ENCODE results near the gene LRSAM1. TPM values are rescaled to one million over a fixed set of nuclear protein-coding genes. Genes with fewer than 3 reads are reported as not detected.
A peak's percentile ranks its signal among the peaks of the same experiment; 100 is the strongest.

The LRSAM1 gene
- total RNA-seq, 1 donor from 2014 or later, result 27.5 TPM

GRCh38 chr9:127534250-127534906 lies 83.1 kb downstream of the LRSAM1 start:
- peaks cover 59% of the 10 kb centered on the region for H3K4me1 Mint-ChIP-seq (ENCODE audit: low read depth)
- TF ChIP-seq, protein P1, sequence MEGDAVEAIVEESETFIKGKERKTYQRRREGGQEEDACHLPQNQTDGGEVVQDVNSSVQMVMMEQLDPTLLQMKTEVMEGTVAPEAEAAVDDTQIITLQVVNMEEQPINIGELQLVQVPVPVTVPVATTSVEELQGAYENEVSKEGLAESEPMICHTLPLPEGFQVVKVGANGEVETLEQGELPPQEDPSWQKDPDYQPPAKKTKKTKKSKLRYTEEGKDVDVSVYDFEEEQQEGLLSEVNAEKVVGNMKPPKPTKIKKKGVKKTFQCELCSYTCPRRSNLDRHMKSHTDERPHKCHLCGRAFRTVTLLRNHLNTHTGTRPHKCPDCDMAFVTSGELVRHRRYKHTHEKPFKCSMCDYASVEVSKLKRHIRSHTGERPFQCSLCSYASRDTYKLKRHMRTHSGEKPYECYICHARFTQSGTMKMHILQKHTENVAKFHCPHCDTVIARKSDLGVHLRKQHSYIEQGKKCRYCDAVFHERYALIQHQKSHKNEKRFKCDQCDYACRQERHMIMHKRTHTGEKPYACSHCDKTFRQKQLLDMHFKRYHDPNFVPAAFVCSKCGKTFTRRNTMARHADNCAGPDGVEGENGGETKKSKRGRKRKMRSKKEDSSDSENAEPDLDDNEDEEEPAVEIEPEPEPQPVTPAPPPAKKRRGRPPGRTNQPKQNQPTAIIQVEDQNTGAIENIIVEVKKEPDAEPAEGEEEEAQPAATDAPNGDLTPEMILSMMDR (IDR thresholded peaks at IDR 0.05), result no peak
- DNase-seq (ENCODE audit: low spot score), result no peak
- no peaks in the 10 kb centered on the region for H3K9me3 Mint-ChIP-seq (ENCODE audit: low read depth)
- H3K27ac Mint-ChIP-seq (ENCODE audit: unreplicated experiment), result peak overlapping the region; percentile 50
- peaks cover 6% of the 10 kb centered on the region for H3K36me3 Mint-ChIP-seq (ENCODE audit: low read depth)
- no peak overlapping the region for H3K4me3 Mint-ChIP-seq (ENCODE audit: unreplicated experiment)
- no peaks in the 10 kb centered on the region for H3K27me3 Mint-ChIP-seq (ENCODE audit: low read depth)

DNA sequence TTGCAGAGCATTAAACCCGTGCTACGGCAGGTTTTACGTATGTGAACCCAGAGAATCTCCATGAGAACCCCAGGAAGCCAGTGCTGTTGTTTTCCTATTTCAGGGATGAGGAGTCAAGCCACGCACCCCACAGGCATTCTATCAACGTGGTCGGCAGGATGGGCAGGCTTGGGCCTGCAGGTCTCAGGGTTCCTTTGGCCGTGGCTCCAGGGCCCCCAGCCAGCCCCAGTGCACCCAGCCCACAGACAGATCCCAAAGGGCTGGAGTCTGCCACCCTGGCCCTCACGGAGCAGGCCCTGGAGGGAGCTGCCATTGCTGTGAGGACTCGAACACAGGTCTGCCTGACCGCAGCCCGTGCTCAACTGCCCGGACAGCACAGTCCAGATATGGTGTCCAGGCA lies 83.6 kb downstream of the LRSAM1 start:
- H3K27ac Mint-ChIP-seq (ENCODE audit: unreplicated experiment), result peak overlapping the region; percentile 74
- H3K36me3 Mint-ChIP-seq (ENCODE audit: low read depth), result peaks cover 4% of the 10 kb centered on the region
- DNase-seq (ENCODE audit: low spot score), result no peak
- TF ChIP-seq, protein P1 (IDR thresholded peaks at IDR 0.05), result no peak
- H3K9me3 Mint-ChIP-seq (ENCODE audit: low read depth), result no peaks in the 10 kb centered on the region
- H3K4me1 Mint-ChIP-seq (ENCODE audit: low read depth), result peaks cover 63% of the 10 kb centered on the region
- H3K27me3 Mint-ChIP-seq (ENCODE audit: low read depth), result no peaks in the 10 kb centered on the region
- no peak overlapping the region for H3K4me3 Mint-ChIP-seq (ENCODE audit: unreplicated experiment)

- no peak overlapping the region for H3K4me3 Mint-ChIP-seq (ENCODE audit: unreplicated experiment)
- peak overlapping the region; percentile 74 for H3K27ac Mint-ChIP-seq (ENCODE audit: unreplicated experiment)
- peaks cover 64% of the 10 kb centered on the region for H3K4me1 Mint-ChIP-seq (ENCODE audit: low read depth)
- no peaks in the 10 kb centered on the region for H3K9me3 Mint-ChIP-seq (ENCODE audit: low read depth)
- no peak for DNase-seq (ENCODE audit: low spot score)
- peaks cover 3% of the 10 kb centered on the region for H3K36me3 Mint-ChIP-seq (ENCODE audit: low read depth)
- no peaks in the 10 kb centered on the region for H3K27me3 Mint-ChIP-seq (ENCODE audit: low read depth)
- TF ChIP-seq, protein P1 (IDR thresholded peaks at IDR 0.05), result no peak
Observed at GRCh38 chr9:127535396-127535795, 84.1 kb downstream of the LRSAM1 start.

DNA sequence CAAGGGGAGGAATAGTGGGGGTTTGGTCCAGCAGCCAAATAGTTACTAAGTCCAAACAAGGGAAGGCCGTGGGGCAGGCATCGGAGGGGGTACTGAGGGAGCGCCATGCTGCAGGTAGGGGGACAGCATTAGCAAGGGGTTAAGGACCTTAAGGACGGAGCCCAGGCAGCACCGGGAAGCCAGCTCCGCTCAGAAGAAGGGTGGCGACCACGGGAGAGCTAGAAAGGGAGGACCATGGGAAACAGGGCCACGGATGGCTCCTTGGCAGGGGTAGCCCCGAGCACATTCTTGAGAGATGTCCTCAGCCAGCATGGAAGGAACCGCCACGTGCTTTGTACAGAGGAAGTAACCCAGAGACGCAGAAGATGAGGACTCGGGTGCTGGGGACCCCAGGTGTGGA lies 84.5 kb downstream of the LRSAM1 start:
- H3K36me3 Mint-ChIP-seq (ENCODE audit: low read depth), result no peaks in the 10 kb centered on the region
- DNase-seq (ENCODE audit: low spot score), result no peak
- H3K4me1 Mint-ChIP-seq (ENCODE audit: low read depth), result peaks cover 66% of the 10 kb centered on the region

DNA sequence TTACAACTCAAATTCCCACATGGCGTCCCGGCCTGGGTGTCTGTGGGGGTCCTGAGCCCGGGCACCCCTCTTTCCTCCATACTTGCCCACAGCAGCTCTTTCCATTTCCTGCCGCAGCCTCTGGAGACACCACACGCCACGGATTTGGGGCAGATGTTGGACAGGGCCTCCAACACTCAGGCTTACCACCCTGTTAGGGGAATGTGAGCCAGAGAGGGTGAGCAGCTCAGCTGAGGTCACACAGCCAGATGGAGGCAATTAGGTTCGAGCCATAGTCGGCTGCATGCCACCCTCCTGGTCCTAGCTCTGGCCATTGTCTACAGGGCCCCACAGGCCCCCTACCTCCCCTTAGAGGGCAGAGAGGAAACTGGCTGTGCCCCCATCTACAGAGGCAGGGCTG lies 85.2 kb downstream of the LRSAM1 start:
- no peaks in the 10 kb centered on the region for H3K9me3 Mint-ChIP-seq (ENCODE audit: low read depth)
- DNase-seq (ENCODE audit: low spot score), result no peak
- peaks cover 71% of the 10 kb centered on the region for H3K4me1 Mint-ChIP-seq (ENCODE audit: low read depth)
- no peaks in the 10 kb centered on the region for H3K36me3 Mint-ChIP-seq (ENCODE audit: low read depth)
- peak overlapping the region; percentile 83 for H3K27ac Mint-ChIP-seq (ENCODE audit: unreplicated experiment)
- H3K4me3 Mint-ChIP-seq (ENCODE audit: unreplicated experiment), result no peak overlapping the region
- H3K27me3 Mint-ChIP-seq (ENCODE audit: low read depth), result no peaks in the 10 kb centered on the region
- TF ChIP-seq, protein P1 (IDR thresholded peaks at IDR 0.05), result no peak

More for the DNA sequence above, 84.5 kb downstream of the LRSAM1 start:
- no peak overlapping the region for H3K4me3 Mint-ChIP-seq (ENCODE audit: unreplicated experiment)
- TF ChIP-seq, protein P1 (IDR thresholded peaks at IDR 0.05), result no peak
- no peaks in the 10 kb centered on the region for H3K27me3 Mint-ChIP-seq (ENCODE audit: low read depth)
- H3K27ac Mint-ChIP-seq (ENCODE audit: unreplicated experiment), result peak overlapping the region; percentile 74
- H3K9me3 Mint-ChIP-seq (ENCODE audit: low read depth), result no peaks in the 10 kb centered on the region

Data from chondrocyte (in vitro differentiated cells).